Measurements from ENCODE around the gene TSC22D2. TPM values are rescaled to one million over a fixed set of nuclear protein-coding genes. Genes with fewer than 3 reads are reported as not detected.
"Not testable (repeated sequence)": the region's sequence is repeated elsewhere in the genome, so short reads cannot be mapped to it uniquely, and the experiment has no call there.

Gene TSC22D2
- total RNA-seq, 1 experiment from 2014 or later, result 26.5 TPM

DNA sequence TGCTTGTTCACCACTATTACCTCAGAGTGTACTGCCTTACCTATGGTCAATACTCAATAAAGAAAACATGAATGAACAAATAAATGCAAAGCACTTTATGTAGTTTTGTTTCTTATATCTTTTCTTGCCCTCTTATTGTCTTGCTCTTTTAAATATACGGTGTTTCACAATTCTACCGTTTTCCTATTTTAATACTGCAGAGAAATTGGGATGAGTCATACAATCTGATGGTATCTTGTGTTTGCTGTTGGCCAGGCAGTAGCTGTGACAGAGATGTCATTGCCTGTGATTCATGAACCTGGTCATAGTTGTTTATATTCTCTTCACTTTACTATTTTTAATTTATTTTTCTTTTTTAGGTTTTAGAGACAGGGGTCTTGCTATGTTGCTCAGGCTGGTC lies 89.9 kb downstream of the TSC22D2 start:
- no peaks in the 10 kb centered on the region for H3K9me3 ChIP-seq (ENCODE audit: control insufficient read depth, low read depth, low read length)
- H2BK15ac ChIP-seq (ENCODE audit: low read depth, low read length), result no peak overlapping the region
- no peak overlapping the region for H2AFZ ChIP-seq (ENCODE audit: low read length)
- H3K18ac ChIP-seq (ENCODE audit: insufficient read length, low read depth, low read length), result no peak overlapping the region
- no peaks in the 10 kb centered on the region for H4K20me1 ChIP-seq (ENCODE audit: control insufficient read depth, insufficient read depth, insufficient read length)
- no peak overlapping the region for H3K9ac ChIP-seq (ENCODE audit: extremely low read depth, insufficient read length, low read length)
- no peak overlapping the region for H3K56ac ChIP-seq (ENCODE audit: insufficient read length, low read depth, low read length)
- WGBS (ENCODE audit: extremely low coverage, insufficient read length, low lambda C conversion rate), result no CpG with 5 or more reads among the region's 2 CpGs
- H2BK20ac ChIP-seq (ENCODE audit: low read depth, low read length, poor library complexity, severe bottlenecking), result no peak overlapping the region
- no peaks in the 10 kb centered on the region; the same call in 1 of the 2 replicates for H3K4me1 ChIP-seq (ENCODE audit: insufficient read depth, low read length)
- no peak overlapping the region for H3K27ac Mint-ChIP-seq
- H4K8ac ChIP-seq (replicated peaks; ENCODE audit: insufficient read length, low read depth, low read length), result no peak overlapping the region
- no peak overlapping the region for H3K4ac ChIP-seq (ENCODE audit: low read depth, low read length)
- TF ChIP-seq, protein P1, sequence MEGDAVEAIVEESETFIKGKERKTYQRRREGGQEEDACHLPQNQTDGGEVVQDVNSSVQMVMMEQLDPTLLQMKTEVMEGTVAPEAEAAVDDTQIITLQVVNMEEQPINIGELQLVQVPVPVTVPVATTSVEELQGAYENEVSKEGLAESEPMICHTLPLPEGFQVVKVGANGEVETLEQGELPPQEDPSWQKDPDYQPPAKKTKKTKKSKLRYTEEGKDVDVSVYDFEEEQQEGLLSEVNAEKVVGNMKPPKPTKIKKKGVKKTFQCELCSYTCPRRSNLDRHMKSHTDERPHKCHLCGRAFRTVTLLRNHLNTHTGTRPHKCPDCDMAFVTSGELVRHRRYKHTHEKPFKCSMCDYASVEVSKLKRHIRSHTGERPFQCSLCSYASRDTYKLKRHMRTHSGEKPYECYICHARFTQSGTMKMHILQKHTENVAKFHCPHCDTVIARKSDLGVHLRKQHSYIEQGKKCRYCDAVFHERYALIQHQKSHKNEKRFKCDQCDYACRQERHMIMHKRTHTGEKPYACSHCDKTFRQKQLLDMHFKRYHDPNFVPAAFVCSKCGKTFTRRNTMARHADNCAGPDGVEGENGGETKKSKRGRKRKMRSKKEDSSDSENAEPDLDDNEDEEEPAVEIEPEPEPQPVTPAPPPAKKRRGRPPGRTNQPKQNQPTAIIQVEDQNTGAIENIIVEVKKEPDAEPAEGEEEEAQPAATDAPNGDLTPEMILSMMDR (conservative IDR thresholded peaks at IDR 0.05), result no peak
- H3K36me3 Mint-ChIP-seq (ENCODE audit: insufficient read depth in 1 of 3, low read depth in 3 of 3), result peaks cover 11 to 25% (median 16%) of the 10 kb centered on the region in 3 experiments
- no peak overlapping the region for H3T11ph ChIP-seq (ENCODE audit: low read length)
- no peak overlapping the region for H2BK120ac ChIP-seq (ENCODE audit: low read depth, low read length, poor library complexity, severe bottlenecking)
- H3K79me2 ChIP-seq (ENCODE audit: insufficient read depth, low read length), result no peaks in the 10 kb centered on the region
- H3K4me3 Mint-ChIP-seq, result no peak overlapping the region
- no peak overlapping the region for H3K27ac ChIP-seq (ENCODE audit: insufficient read length, low read depth, low read length)
- H3K4me1 Mint-ChIP-seq, result 0 out of 4 replicates have a peak, but pooled peaks cover 0 to 5% of the 10 kb centered on the region in 2 experiments
- H3K23me2 ChIP-seq (ENCODE audit: insufficient read length, low read depth, low read length, poor library complexity, severe bottlenecking), result no peaks in the 10 kb centered on the region
- H3K27me3 ChIP-seq (ENCODE audit: insufficient read depth, low read length), result no peaks in the 10 kb centered on the region
- H3K79me1 ChIP-seq (ENCODE audit: insufficient read depth, low read depth, low read length, poor library complexity, severe bottlenecking), result no peaks in the 10 kb centered on the region
- no peak overlapping the region for H2BK12ac ChIP-seq (ENCODE audit: insufficient read length, low read depth, low read length)
- H3K9me3 Mint-ChIP-seq, result peaks cover 24 to 25% of the 10 kb centered on the region in 2 experiments
- no peak for DNase-seq
- no peak overlapping the region for H2AK5ac ChIP-seq (ENCODE audit: insufficient read length, low read length)
- H3K14ac ChIP-seq (ENCODE audit: insufficient read depth, low read length), result no peak overlapping the region
- H3K27me3 Mint-ChIP-seq (ENCODE audit: low read depth), result no peaks in the 10 kb centered on the region
- H3K23ac ChIP-seq (ENCODE audit: insufficient read length, low read depth, low read length), result no peak overlapping the region
- H4K91ac ChIP-seq (ENCODE audit: insufficient read length, low read depth, low read length), result no peak overlapping the region
- H3K4me2 ChIP-seq (ENCODE audit: insufficient read depth, insufficient read length, low read length), result no peak overlapping the region
- no peak overlapping the region for H2BK5ac ChIP-seq (ENCODE audit: insufficient read length, low read length)
- no peak overlapping the region for H4K5ac ChIP-seq (ENCODE audit: insufficient read length, low read depth, low read length)

DNA sequence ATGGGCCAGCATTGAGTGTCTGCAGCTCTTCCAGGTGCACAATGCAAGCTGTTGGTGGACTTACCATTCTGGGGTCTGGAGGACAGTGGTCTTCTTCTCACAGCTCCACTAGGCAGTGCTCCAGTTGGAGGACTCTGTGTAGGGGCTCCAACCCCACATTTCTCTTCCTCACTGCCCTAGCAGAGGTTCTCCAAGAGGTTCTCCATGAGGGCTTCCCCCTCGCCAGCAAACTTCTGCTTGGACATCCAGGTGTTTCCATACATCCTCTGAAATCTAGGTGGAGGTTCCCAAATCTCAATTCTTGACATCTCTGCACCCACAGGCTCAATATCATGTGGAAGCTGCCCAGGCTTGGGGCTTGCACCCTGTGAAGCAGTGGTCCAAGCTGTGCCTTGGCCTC lies 92.9 kb downstream of the TSC22D2 start:
- WGBS (ENCODE audit: extremely low coverage, insufficient read length, low lambda C conversion rate), result no CpG with 5 or more reads among the region's 1 CpG
- not testable (repeated sequence) for H2AK5ac ChIP-seq (ENCODE audit: insufficient read length, low read length); H3K14ac ChIP-seq (ENCODE audit: insufficient read depth, low read length); H2BK15ac ChIP-seq (ENCODE audit: low read depth, low read length); H3T11ph ChIP-seq (ENCODE audit: low read length); H3K9me3 ChIP-seq (ENCODE audit: control insufficient read depth, low read depth, low read length); H4K20me1 ChIP-seq (ENCODE audit: control insufficient read depth, insufficient read depth, insufficient read length); H3K23ac ChIP-seq (ENCODE audit: insufficient read length, low read depth, low read length); H3K79me2 ChIP-seq (ENCODE audit: insufficient read depth, low read length); H3K4me2 ChIP-seq (ENCODE audit: insufficient read depth, insufficient read length, low read length); H4K5ac ChIP-seq (ENCODE audit: insufficient read length, low read depth, low read length); H3K27me3 Mint-ChIP-seq (ENCODE audit: low read depth); H4K91ac ChIP-seq (ENCODE audit: insufficient read length, low read depth, low read length); H3K9ac ChIP-seq (ENCODE audit: extremely low read depth, insufficient read length, low read length); H3K4ac ChIP-seq (ENCODE audit: low read depth, low read length); H3K27me3 ChIP-seq (ENCODE audit: insufficient read depth, low read length); H3K79me1 ChIP-seq (ENCODE audit: insufficient read depth, low read depth, low read length, poor library complexity, severe bottlenecking); H3K27ac ChIP-seq (ENCODE audit: insufficient read length, low read depth, low read length); DNase-seq; H4K8ac ChIP-seq (replicated peaks; ENCODE audit: insufficient read length, low read depth, low read length); H3K18ac ChIP-seq (ENCODE audit: insufficient read length, low read depth, low read length); H3K23me2 ChIP-seq (ENCODE audit: insufficient read length, low read depth, low read length, poor library complexity, severe bottlenecking); H3K56ac ChIP-seq (ENCODE audit: insufficient read length, low read depth, low read length); H3K4me1 Mint-ChIP-seq; H2AFZ ChIP-seq (ENCODE audit: low read length); H3K27ac Mint-ChIP-seq; H2BK120ac ChIP-seq (ENCODE audit: low read depth, low read length, poor library complexity, severe bottlenecking); H2BK20ac ChIP-seq (ENCODE audit: low read depth, low read length, poor library complexity, severe bottlenecking); H3K4me3 Mint-ChIP-seq; H3K4me1 ChIP-seq (ENCODE audit: insufficient read depth, low read length); H2BK5ac ChIP-seq (ENCODE audit: insufficient read length, low read length); H2BK12ac ChIP-seq (ENCODE audit: insufficient read length, low read depth, low read length)
- H3K36me3 Mint-ChIP-seq (ENCODE audit: insufficient read depth in 1 of 3, low read depth in 3 of 3), result peaks cover 11 to 25% (median 16%) of the 10 kb centered on the region in 3 experiments
- peaks cover 24 to 25% of the 10 kb centered on the region in 2 experiments for H3K9me3 Mint-ChIP-seq

All from H9 (cell line).